Activated naive CD4-positive, alpha-beta T cell treated with anti-CD3 and anti-CD28 coated beads, Interleukin-2, amount 50 U/mL, for 16 hours (primary cell): ENCODE results near the gene PLOD2.
A peak's percentile ranks its signal among the peaks of the same experiment; 100 is the strongest.

Experiments
- DNase-seq: peaks from one replicate; pipeline ENCODE4 v3.0.0-alpha.2; 2020

PLOD2 gene

DNA sequence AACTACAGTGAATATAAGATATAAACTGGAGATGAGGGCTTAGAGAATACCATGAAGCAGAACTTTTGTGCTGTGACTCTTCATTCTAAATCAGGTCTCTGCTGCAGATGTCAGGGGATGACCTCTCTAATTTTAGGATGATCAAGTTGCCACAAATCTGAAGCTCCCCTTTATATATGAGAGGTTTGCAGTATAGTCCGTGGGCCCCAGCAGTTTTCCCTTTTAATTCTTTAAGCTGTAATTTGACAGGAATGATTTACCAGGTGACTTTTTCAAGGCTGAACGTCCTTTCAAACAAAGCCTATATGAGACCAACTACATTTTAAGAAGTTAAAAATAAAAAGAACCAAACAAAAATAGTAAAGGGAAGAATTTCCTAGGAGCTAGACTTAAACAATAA is 4.9 kb upstream of the PLOD2 start:
- no peak for DNase-seq

GRCh38 chr3:146164971-146165769 is 4.2 kb upstream of the PLOD2 start:
- DNase-seq, result no peak

DNA sequence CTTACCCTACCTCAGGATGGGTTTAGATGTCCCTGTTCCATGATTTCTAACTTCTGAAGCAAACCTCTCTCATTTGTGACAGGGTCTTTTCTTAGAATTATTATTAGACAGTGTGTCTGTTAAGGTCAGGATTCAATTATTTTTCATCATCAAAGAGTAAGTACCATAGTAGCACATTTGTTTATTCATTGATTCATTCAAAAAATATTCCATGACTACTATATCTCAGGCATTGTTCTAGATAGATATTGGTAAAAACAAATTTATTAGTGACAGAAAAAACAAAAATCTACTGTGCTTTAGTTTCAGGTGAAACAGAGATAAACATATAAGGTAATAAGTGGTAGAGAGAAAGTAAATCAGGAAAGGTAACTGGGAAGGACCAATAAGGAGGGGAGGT is 3.5 kb upstream of the PLOD2 start:
- DNase-seq, result no peak

- no peak for DNase-seq
Observed at GRCh38 chr3:146164071-146164470, 3.1 kb upstream of the PLOD2 start.

DNA sequence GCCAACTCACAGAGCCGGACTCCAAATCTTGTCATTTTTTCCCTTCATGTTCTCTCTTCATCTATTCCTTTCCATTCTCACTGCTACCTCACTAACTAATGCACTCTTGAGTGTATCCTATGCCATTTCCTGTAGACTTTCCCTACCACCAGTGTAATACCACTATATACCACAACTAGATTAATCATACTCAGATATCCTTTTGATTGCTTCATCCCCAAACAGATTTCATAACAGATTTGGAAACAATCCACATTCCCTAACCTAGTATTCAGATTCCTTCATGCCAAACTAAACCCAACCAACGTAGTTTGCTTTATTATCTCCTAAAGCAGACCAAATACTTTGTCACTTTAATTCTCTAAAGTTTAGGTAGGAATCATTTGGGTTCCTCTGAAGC is 2.6 kb upstream of the PLOD2 start:
- no peak for DNase-seq

- DNase-seq, result no peak
Observed at GRCh38 chr3:146162561-146162960, 1.6 kb upstream of the PLOD2 start.

DNA sequence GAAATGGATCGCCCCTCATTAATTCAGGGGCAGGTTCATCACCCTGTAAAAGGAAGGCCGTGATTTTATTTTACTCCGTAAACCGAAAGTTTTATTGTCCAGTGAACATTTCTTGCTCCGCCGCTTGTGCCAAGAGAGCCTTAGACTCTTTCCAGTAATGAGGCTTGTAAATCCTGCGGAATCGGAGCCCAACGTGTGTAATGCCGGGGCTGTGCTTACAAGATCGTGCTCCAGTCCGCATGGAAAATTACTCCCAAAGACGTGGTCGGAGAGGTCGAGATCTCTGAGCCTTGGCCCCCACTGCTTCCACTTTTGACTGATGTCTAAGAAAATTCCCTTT is 649 bp upstream of the PLOD2 start:
- DNase-seq, result no peak

- peak; percentile 10 for DNase-seq
Observed at GRCh38 chr3:146160321-146160963, 542 bp downstream of the PLOD2 start.

- no peak for DNase-seq
Observed at GRCh38 chr3:146159616-146160320, 1.2 kb downstream of the PLOD2 start.

GRCh38 chr3:146159037-146159436 is 1.9 kb downstream of the PLOD2 start:
- DNase-seq, result no peak

DNA sequence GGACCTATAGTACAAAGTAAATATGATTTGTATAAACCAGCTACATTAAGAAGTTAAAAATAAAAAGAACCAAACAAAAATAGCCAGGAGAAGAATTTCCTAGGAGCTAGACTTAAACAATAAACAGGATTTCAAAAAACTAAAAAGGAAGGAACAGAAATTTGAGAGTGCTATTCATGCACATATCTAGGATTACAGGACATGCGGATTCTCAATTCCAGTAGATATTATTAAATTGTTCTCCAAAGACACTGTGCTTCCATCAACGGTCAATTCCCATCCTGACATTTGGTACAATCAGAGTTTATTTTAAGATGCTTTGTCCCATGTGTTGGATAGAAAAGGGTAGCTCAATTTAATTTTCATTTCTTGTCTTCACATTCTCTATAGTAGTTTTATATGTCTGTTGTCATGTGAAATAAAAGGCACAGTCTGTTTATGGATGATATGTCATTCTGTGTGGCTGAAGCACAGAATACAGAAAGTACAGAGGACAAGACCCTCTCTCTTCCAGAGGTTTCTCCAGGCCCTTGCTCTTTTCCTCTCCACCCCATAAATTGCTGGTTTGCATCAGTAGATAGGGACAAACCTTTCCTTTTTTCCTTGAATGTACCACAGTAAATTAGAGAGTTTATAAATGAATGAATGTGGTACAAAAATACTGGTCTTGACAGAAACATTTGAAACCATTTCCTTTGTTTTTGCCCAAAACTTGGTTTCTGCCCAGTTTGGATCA is 3.5 kb downstream of the PLOD2 start:
- DNase-seq, result no peak

- no peak for DNase-seq
Observed at GRCh38 chr3:146156666-146157314, 4.2 kb downstream of the PLOD2 start.

DNA sequence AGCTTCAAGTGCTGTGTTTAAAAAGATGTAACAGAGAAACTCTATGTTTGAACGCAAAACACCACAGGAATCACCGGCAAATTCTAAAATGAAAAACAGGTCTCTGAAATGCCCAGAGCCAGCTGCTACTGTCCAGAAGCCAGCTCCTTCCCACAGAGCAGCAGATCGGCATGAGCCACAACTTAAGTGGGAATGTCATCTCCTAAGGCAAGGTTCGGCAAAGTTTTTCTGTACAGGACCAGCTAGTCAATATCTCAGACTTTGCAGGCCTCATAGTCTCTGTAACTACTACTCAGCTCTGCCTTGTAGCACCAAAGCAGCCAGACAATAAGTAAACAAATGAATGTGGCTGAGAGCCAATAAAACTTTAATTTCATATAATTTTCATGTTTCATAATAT is 4.9 kb downstream of the PLOD2 start:
- DNase-seq, result no peak

DNA sequence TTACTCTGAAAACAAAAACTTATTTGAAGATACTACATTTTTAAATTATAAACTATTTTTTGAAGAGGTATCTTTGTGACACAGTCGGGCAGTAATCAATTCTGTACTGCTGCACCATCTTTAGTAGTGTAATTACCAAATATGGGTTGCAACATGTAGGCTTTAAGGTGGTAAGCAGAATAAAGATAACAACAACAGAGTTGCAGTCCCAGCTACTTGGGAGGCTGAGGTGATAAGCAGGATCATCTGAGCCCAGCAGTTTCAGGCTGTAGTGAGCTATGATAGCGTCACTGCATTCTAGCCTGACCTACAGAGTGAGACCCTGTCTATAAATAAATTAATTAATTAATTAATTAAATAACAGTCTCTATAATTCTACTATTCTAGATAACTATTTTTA is 6.0 kb downstream of the PLOD2 start:
- DNase-seq, result no peak

DNA sequence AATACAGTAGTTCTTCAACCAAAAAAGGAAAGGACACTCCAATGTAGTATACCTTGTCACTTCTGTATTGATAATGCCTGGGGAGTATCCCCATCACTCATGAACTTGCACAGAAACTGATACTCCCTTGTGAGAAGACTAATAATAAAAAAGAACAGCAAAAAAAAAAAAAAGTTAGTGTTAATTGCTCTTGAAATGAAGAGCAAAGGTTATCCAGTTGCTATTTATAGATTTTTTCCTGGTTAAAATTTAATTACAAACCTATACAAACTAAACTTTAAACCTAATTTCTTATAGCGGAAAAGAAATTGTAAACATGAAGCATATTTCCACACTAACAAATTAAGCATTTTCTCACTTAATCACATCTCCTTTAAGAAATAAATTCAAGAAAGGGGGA is 6.7 kb downstream of the PLOD2 start:
- no peak for DNase-seq

DNA sequence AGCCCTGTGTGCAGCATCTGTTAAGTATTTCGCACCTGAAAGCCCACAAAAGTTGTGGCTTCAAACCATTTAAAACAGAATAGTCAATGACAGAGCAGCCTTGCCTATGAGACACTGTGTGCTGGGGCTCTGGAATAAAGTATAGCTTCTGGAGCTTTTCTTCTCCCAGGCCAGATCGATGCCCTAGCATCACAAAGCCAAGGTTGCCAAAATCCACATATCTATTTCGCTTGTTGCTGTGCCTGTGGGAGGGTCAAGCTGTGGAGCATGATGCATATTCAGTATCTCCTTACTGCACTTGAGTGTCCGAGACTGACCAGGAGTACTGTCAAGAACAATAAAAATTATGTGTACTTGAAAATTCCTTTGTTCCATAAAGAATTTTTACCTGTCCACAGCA is 7.6 kb downstream of the PLOD2 start:
- DNase-seq, result no peak

DNA sequence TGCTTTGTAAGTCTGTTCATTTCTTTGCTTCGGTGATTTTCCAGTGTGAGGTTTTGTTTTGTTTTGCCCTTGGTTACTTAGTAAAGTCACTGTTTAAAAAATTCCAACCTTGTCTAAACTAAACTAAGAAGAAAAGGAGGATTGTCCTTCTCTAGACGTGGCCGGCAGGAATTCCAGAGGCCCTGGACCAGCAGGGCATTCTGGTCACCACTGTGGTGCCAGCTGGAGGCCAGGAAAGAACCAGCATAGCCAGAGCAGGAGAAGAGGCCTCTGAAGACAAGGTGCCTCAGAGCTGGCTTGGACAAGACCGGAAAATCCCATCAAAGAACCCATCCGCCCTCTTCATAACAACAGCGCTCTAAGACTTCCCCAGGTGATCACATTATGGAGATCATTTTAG is 8.2 kb downstream of the PLOD2 start:
- DNase-seq, result no peak

DNA sequence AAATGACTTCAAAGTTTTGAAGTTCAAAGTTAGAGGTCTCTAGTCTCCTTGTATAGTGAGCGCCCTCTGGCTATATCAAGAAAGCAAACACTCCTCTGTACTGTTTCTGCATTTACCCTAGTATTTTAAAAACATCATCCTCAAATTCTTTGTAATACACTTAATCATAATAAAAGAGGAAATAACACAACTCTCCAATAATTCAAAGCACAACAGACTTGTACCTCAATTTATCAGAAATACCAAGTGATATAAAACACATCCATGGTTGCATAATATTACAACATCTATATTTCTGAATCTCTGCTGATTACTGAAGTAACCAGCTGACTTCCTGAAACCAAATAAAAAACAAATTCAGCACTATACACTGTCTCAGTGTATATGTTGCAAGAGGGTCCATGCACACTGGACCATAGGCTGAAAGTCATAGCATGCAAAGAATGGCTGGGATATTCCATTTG is 12.5 kb downstream of the PLOD2 start:
- DNase-seq, result no peak

DNA sequence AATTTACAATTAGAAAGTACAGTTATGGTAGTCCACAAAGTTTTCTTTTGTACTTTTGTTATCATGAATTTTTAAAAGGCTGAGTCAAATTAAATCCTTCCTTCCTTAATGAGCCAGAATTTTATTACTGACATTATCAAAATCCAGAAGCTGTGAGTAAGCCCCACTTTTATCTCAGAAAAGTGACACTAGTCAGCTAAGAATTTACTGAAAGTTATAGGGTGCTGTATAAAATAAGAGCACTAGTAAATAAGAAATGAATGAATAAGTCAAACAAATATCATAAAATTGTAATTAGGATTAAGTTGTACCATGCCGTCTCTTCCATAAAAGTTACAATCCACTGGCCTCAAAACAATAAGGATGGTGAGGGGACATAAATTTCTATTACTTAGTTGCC is 15.3 kb downstream of the PLOD2 start:
- no peak for DNase-seq

- DNase-seq, result no peak
Observed at GRCh38 chr3:146142757-146143156, 18.2 kb downstream of the PLOD2 start.

GRCh38 chr3:146139586-146140110 is 21.3 kb downstream of the PLOD2 start:
- DNase-seq, result no peak

DNA sequence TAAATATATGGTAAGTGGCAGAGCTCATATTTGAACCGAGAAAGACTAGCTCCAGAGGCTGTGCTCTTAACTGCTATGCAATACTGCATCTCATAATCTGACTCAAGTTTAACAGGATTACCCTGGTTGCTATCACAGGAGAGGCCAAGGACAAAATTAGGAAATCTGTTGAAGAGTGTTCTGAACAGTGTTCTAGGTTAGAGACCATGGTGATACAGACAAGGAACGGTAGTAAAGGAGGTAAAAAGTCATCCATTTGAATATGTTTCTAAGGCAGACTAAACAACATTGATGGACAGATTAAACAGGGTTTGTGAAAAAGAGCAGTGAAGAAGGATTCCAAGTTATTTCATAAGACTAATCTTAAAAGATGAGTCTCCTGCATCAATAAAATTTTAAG is 22.1 kb downstream of the PLOD2 start:
- no peak for DNase-seq

- no peak for DNase-seq
Observed at GRCh38 chr3:146136647-146137046, 24.3 kb downstream of the PLOD2 start.
